Measurements from ENCODE around the gene SSBP2. TPM values are rescaled to one million over a fixed set of nuclear protein-coding genes. Genes with fewer than 3 reads are reported as not detected.

Gene SSBP2
- total RNA-seq, 2 experiments from 2014 or later = 11.7 to 12.9 TPM

GRCh38 chr5:81754621-81755020 is 3.7 kb upstream of the SSBP2 start:
- Mint-ChIP-seq H3K27ac (no peak overlapping the region), H3K36me3 (ENCODE audit: low read depth) (no peaks in the 10 kb centered on the region), H3K9me3 (no peaks in the 10 kb centered on the region), H3K4me1 (ENCODE audit: low read depth) (peaks cover 5% of the 10 kb centered on the region), H3K4me3 (no peak overlapping the region), H3K27me3 (peaks cover 2% of the 10 kb centered on the region)
- TF ChIP-seq, protein P1, sequence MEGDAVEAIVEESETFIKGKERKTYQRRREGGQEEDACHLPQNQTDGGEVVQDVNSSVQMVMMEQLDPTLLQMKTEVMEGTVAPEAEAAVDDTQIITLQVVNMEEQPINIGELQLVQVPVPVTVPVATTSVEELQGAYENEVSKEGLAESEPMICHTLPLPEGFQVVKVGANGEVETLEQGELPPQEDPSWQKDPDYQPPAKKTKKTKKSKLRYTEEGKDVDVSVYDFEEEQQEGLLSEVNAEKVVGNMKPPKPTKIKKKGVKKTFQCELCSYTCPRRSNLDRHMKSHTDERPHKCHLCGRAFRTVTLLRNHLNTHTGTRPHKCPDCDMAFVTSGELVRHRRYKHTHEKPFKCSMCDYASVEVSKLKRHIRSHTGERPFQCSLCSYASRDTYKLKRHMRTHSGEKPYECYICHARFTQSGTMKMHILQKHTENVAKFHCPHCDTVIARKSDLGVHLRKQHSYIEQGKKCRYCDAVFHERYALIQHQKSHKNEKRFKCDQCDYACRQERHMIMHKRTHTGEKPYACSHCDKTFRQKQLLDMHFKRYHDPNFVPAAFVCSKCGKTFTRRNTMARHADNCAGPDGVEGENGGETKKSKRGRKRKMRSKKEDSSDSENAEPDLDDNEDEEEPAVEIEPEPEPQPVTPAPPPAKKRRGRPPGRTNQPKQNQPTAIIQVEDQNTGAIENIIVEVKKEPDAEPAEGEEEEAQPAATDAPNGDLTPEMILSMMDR (IDR thresholded peaks at IDR 0.05) = no peak
- intact Hi-C loops (cut with micrococcal nuclease) = no loop called here
- ChIA-PET CTCF (interaction anchor here (0.7 to 4.1 kb wide), 2 partner anchors 97 to 471 kb away, joined by 3 to 12 read pairs; no protein-coding TSS in a partner anchor), POLR2A (interaction anchor here (1.2 kb wide), 1 partner anchor 18 kb away, joined by 3 read pairs; no protein-coding TSS in a partner anchor)
- ATAC-seq = no peak
- no peak for DNase-seq

DNA sequence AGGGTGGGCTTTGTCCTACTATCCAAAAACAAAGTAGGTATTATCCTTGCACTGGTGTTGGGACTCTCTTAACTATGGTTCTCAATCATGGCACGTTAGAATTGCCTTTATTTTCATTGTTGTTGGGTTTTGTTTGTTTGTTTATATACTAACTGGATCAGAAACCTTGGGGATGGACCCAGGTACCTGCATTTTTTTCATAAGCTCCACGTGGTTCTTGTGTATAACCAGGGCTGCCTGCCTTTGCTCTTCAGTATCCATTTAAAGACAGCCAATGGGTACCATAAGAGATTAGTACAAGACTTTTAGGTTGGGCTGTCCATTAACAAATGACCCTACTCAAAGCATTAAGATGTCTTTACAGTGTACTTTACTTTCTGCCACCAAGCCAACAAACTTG is 2.5 kb upstream of the SSBP2 start:
- Mint-ChIP-seq H3K27ac (no peak overlapping the region), H3K36me3 (ENCODE audit: low read depth) (no peaks in the 10 kb centered on the region), H3K9me3 (no peaks in the 10 kb centered on the region), H3K4me3 (no peak overlapping the region), H3K27me3 (peaks cover 3% of the 10 kb centered on the region), H3K4me1 (ENCODE audit: low read depth) (peaks cover 17% of the 10 kb centered on the region)
- ATAC-seq (no peak), DNase-seq (no peak)
- intact Hi-C loops (cut with micrococcal nuclease) = no loop called here
- CTCF ChIA-PET = interaction anchor here (4.1 kb wide), 1 partner anchor 98 kb away, joined by 12 read pairs; no protein-coding TSS in a partner anchor
- POLR2A ChIA-PET = interaction anchor here (4.5 kb wide), 1 partner anchor 98 kb away, joined by 42 read pairs; no protein-coding TSS in a partner anchor
- TF ChIP-seq, protein P1 (IDR thresholded peaks at IDR 0.05) = no peak

DNA sequence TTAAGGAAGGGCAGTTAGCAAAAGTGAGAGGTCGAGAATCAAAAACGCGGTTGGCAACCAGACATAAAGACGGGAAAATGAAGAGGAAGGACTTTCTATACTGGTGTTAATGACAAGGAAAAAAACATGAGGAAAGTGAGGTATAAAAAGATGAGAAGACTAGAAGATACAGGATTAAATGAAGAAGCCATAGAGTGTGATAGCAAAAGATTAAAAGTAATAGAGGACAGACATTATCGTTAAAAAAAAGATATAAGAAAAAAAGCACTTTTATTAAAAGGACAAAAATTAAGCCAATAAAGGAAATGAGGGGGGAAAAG is 1.7 kb upstream of the SSBP2 start:
- intact Hi-C loops (cut with micrococcal nuclease) = no loop called here
- H3K4me3 Mint-ChIP-seq = no peak overlapping the region
- TF ChIP-seq, protein P1 (IDR thresholded peaks at IDR 0.05) = no peak
- ChIA-PET CTCF (interaction anchor here (2.5 to 4.1 kb wide), 2 partner anchors 98 to 99 kb away, joined by 12 to 25 read pairs; no protein-coding TSS in a partner anchor), POLR2A (interaction anchor here (0.7 to 4.5 kb wide), 2 partner anchors 99 to 224 kb away, joined by 4 to 42 read pairs; no protein-coding TSS in a partner anchor)
- ATAC-seq = no peak
- DNase-seq = no peak
- H3K36me3 Mint-ChIP-seq (ENCODE audit: low read depth) = no peaks in the 10 kb centered on the region
- peaks cover 22% of the 10 kb centered on the region for H3K4me1 Mint-ChIP-seq (ENCODE audit: low read depth)
- no peaks in the 10 kb centered on the region for H3K9me3 Mint-ChIP-seq
- H3K27ac Mint-ChIP-seq = no peak overlapping the region
- H3K27me3 Mint-ChIP-seq = peaks cover 3% of the 10 kb centered on the region

DNA sequence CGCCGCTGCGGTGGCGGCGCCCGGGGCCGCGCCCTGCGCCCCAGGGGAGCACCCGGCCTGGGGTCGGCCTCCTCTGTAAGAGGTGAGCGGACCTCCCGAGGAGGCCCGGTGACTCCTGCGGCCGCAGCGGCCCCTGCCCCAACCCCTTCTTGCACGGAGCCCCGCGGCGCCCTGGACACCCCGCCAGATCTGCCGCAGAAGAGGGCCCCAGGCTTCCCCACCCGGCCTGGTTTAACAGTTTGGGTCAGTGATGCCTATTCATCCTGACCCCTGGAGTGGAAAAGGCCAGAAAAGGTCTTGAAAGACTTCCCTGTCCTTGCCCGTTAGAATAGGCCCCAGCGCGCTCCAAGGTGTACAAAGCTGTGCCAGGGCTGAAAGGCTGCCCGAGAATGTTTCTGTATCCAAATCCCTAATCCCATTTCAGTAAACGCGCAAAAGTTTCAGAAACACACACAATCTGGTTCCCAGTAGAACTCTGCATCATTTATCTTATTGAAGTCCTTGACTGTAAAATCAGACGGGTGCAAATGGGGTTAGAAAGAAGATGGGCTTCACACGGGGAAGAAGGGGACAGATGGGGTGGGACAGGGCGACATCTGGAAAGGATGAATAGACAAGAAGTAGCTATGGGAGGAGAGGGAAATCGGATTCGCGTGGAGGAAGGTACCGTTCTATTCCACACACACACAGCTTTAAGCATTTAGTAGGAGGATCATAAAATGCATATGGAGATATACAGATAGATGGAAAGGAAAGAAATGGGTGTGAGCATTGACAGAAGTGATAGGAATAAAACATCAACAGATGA is 1.1 kb upstream of the SSBP2 start:
- TF ChIP-seq, protein P1 (IDR thresholded peaks at IDR 0.05) = no peak
- peaks cover 3% of the 10 kb centered on the region for H3K27me3 Mint-ChIP-seq
- intact Hi-C loops (cut with micrococcal nuclease) = loop anchor here (1.0 kb wide), 1 partner anchor 99 kb away; no protein-coding TSS in a partner anchor
- peak overlapping the region; percentile 48 for H3K27ac Mint-ChIP-seq
- POLR2A ChIA-PET = interaction anchor here (0.7 to 4.5 kb wide), 8 partner anchors 10 to 224 kb away, joined by 3 to 42 read pairs (median 4); no protein-coding TSS in a partner anchor
- H3K9me3 Mint-ChIP-seq = no peaks in the 10 kb centered on the region
- H3K4me1 Mint-ChIP-seq (ENCODE audit: low read depth) = peaks cover 23% of the 10 kb centered on the region
- CTCF ChIA-PET = interaction anchor here (1.0 to 2.5 kb wide), 5 partner anchors 10 to 327 kb away, joined by 3 to 25 read pairs (median 3); no protein-coding TSS in a partner anchor
- no peaks in the 10 kb centered on the region for H3K36me3 Mint-ChIP-seq (ENCODE audit: low read depth)
- ATAC-seq = no peak
- no peak for DNase-seq
- H3K4me3 Mint-ChIP-seq = peak overlapping the region; percentile 87
